ENCODE data around the gene PPP1R9B.

PPP1R9B gene

GRCh38 chr17:50098583-50098982, 51.9 kb downstream of the PPP1R9B start:
- Mint-ChIP-seq H3K4me1 (ENCODE audit: low read depth) (peaks cover 30% of the 10 kb centered on the region), H3K36me3 (no peaks in the 10 kb centered on the region)

GRCh38 chr17:50097926-50098325, 52.6 kb downstream of the PPP1R9B start:
- Mint-ChIP-seq H3K4me1 (ENCODE audit: low read depth) (peaks cover 32% of the 10 kb centered on the region), H3K27ac (no peak overlapping the region), H3K9me3 (ENCODE audit: low read depth) (no peaks in the 10 kb centered on the region), H3K4me3 (no peak overlapping the region), H3K36me3 (no peaks in the 10 kb centered on the region), H3K27me3 (no peaks in the 10 kb centered on the region)

More at GRCh38 chr17:50098583-50098982, 51.9 kb downstream of the PPP1R9B start:
- Mint-ChIP-seq H3K27ac (no peak overlapping the region), H3K9me3 (ENCODE audit: low read depth) (no peaks in the 10 kb centered on the region), H3K27me3 (no peaks in the 10 kb centered on the region), H3K4me3 (no peak overlapping the region)

DNA sequence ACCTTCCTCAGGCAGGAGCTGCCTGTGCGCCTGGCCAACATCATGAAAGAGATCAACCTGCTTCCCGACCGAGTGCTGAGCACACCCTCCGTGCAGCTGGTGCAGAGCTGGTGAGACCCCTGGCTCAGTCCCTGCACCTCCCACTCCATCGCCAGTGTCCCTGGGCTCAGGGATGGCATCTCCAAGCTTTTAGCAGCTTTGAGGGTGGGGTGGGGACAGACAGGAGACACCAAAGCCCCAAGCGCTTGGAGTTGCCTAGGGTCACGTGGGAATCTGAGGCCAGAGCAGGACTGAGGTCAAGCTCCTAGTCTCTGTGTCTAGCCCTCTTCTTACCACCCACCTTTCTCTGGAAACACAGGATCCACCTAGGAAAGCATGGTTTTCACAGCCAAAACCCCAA, 53.0 kb downstream of the PPP1R9B start:
- Mint-ChIP-seq H3K4me3 (peak overlapping the region; percentile 23), H3K27me3 (no peaks in the 10 kb centered on the region), H3K4me1 (ENCODE audit: low read depth) (peaks cover 32% of the 10 kb centered on the region), H3K9me3 (ENCODE audit: low read depth) (no peaks in the 10 kb centered on the region), H3K36me3 (no peaks in the 10 kb centered on the region), H3K27ac (no peak overlapping the region)

- Mint-ChIP-seq H3K27ac (no peak overlapping the region), H3K9me3 (ENCODE audit: low read depth) (no peaks in the 10 kb centered on the region), H3K4me3 (no peak overlapping the region), H3K27me3 (no peaks in the 10 kb centered on the region), H3K4me1 (ENCODE audit: low read depth) (peaks cover 32% of the 10 kb centered on the region), H3K36me3 (no peaks in the 10 kb centered on the region)
Observed at GRCh38 chr17:50096758-50097157, 53.7 kb downstream of the PPP1R9B start.

DNA sequence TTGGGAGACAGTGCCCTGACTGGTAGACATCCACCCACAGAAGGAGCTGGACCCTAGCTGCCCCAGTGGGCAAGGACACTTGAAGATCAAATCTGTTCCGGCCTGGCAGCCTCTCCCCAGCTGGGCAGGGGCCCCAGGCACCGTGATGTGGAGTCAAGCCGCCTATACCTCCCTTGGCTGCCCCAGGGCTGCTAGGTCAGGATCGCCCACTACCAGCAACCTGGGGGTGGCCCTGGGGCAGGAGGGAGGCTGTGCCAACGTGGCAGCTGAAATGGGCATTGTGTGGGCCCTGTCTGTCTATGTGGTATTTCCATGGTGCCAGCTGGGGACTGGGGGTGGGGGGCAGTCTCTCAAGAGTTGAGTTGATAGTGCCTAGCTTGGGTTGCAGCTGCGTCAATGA, 54.4 kb downstream of the PPP1R9B start:
- Mint-ChIP-seq H3K27me3 (no peaks in the 10 kb centered on the region), H3K27ac (peak overlapping the region; percentile 79), H3K4me3 (peak overlapping the region; percentile 97), H3K9me3 (ENCODE audit: low read depth) (no peaks in the 10 kb centered on the region), H3K36me3 (no peaks in the 10 kb centered on the region), H3K4me1 (ENCODE audit: low read depth) (peaks cover 32% of the 10 kb centered on the region)

- Mint-ChIP-seq H3K27ac (peak overlapping the region; percentile 79), H3K27me3 (no peaks in the 10 kb centered on the region), H3K36me3 (no peaks in the 10 kb centered on the region), H3K4me1 (ENCODE audit: low read depth) (peaks cover 32% of the 10 kb centered on the region), H3K9me3 (ENCODE audit: low read depth) (no peaks in the 10 kb centered on the region), H3K4me3 (peak overlapping the region; percentile 97)
Observed at GRCh38 chr17:50095626-50096037, 54.8 kb downstream of the PPP1R9B start.

- peak within 1 kb of the TSS; percentile 97 for H3K4me3 Mint-ChIP-seq
- no peaks in the 10 kb centered on the region for H3K36me3 Mint-ChIP-seq
- peaks cover 32% of the 10 kb centered on the region for H3K4me1 Mint-ChIP-seq (ENCODE audit: low read depth)
- peak within 1 kb of the TSS; percentile 79 for H3K27ac Mint-ChIP-seq
- no peaks in the 10 kb centered on the region for H3K27me3 Mint-ChIP-seq
- no peaks in the 10 kb centered on the region for H3K9me3 Mint-ChIP-seq (ENCODE audit: low read depth)
Observed at GRCh38 chr17:50094753-50095619, 55.5 kb downstream of the PPP1R9B start, which contains the start of gene PDK2. PDK2 (plus strand) TSS chr17:50095351; CDS start chr17:50095436, 85 bp downstream.

DNA sequence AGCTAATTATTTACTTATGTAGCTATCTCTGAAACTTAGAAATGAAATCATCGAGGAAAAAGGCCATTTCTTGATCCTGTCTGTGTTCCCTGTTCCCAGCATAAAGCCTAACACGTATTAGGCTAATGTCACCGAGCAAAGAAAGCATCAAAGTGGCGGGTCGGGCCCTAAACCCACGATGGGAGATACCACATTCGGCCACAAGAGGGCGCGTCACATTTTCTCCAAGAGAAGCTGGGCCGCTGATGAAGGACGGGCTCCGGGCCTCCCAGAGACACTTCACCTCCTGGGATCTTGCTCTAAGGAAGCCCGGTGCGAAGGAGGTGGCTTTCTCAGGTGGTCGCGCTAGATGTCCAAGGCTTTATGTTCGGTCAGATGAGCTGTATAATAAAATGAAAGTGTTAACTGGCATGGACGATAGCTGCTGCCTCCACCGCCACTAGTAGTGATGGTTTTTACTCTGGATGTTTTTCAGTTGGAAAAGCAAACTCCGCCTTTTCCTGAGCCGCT, 56.2 kb downstream of the PPP1R9B start:
- peaks cover 32% of the 10 kb centered on the region for H3K4me1 Mint-ChIP-seq (ENCODE audit: low read depth)
- no peaks in the 10 kb centered on the region for H3K9me3 Mint-ChIP-seq (ENCODE audit: low read depth)

DNA sequence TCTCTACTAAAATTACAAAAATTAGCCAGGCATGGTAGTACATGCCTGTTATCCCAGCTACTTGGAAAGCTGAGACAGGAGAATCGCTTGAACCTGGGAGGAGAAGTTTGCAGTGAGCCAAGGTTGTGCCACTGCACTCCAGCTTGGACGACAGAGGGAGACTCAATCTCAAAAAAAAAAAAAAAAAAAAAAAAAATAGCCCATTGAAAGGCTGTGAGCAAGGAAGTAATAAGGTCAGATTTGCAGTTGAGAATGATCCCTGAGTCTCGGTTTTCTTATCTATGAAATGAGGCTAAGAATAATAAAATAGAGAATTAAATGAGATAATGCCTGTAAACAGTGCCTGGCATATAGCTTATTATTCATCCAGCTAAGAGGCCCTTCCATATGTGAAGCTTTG, 56.7 kb downstream of the PPP1R9B start:
- Mint-ChIP-seq H3K27me3 (no peaks in the 10 kb centered on the region), H3K27ac (no peak overlapping the region), H3K9me3 (ENCODE audit: low read depth) (no peaks in the 10 kb centered on the region), H3K36me3 (no peaks in the 10 kb centered on the region), H3K4me3 (peak overlapping the region; percentile 97), H3K4me1 (ENCODE audit: low read depth) (peaks cover 32% of the 10 kb centered on the region)

More for the DNA sequence above, 56.2 kb downstream of the PPP1R9B start:
- Mint-ChIP-seq H3K4me3 (peak overlapping the region; percentile 97), H3K36me3 (no peaks in the 10 kb centered on the region), H3K27ac (peak overlapping the region; percentile 79), H3K27me3 (no peaks in the 10 kb centered on the region)

DNA sequence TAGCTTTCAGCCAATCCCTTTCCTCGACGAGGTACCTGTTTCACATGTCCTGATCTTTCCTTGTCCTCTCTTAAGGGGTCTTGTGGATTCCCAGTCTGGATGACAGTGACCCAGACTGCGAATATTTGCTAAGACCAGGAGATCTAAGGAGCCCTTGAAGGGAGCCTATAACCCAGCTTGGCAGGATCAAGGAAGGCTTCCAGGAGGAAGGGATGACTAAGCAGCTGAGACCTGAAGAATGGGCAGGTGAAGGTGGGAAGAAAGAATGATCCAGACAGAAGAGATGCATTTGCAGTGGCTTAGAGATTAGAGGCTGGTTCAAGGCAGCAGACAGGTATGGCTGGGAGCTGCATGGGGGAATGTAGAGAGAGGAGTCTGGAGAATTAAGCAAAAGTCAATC, 57.2 kb downstream of the PPP1R9B start:
- peaks cover 31% of the 10 kb centered on the region for H3K4me1 Mint-ChIP-seq (ENCODE audit: low read depth)
- H3K4me3 Mint-ChIP-seq, result no peak overlapping the region
- H3K36me3 Mint-ChIP-seq, result no peaks in the 10 kb centered on the region
- peak overlapping the region; percentile 34 for H3K27ac Mint-ChIP-seq
- H3K9me3 Mint-ChIP-seq (ENCODE audit: low read depth), result no peaks in the 10 kb centered on the region
- no peaks in the 10 kb centered on the region for H3K27me3 Mint-ChIP-seq

- H3K36me3 Mint-ChIP-seq, result no peaks in the 10 kb centered on the region
- no peak overlapping the region for H3K4me3 Mint-ChIP-seq
- H3K4me1 Mint-ChIP-seq (ENCODE audit: low read depth), result peaks cover 27% of the 10 kb centered on the region
- no peak overlapping the region for H3K27ac Mint-ChIP-seq
- no peaks in the 10 kb centered on the region for H3K27me3 Mint-ChIP-seq
- H3K9me3 Mint-ChIP-seq (ENCODE audit: low read depth), result no peaks in the 10 kb centered on the region
Observed at GRCh38 chr17:50091918-50092285, 58.6 kb downstream of the PPP1R9B start.

DNA sequence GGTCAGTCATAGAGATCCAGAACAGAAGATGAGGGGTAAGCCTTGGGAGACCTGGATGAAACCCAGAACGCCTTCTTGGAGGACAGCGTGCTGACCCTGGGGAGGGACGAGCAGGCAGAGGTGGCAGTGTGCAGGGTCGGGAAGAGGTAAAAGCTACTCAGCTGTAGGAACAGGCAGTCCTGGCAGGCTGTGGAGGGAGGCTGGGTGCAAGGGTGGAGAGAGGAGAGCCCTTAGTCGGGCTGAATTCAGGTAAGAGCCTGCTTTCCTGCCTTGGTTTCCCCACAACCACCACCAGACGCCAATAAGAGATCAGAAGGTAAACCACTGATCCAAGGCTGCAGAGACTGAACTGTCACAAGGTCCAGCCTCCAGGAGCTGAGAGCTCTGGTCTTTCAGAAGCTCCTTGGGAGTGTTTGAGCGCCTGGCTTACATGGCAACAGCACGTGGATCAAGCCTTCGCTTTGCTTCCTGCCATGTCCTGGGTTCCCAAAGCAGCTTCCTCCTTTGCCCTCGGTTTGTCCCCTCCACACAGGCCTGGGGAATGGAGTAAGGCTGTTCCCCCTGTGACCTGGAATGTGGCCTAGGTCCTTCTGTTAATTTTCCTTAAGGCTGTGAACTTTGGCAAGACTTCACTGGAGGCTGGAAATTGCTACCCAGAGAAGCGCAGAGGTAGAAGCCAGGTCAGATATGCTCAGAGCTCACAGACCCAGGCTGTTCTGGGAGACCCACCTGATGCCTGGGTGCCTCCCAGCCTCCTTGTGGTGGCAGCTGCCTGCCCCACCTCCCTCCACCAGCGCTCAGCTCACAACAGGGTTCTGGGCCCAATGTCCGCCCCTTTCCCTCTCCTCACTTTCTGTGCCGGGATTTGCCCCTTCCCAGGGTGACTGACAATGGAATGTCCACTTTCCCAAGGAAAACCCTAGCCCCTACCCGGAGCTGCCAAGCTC, 59.2 kb downstream of the PPP1R9B start:
- Mint-ChIP-seq H3K9me3 (ENCODE audit: low read depth) (no peaks in the 10 kb centered on the region), H3K4me3 (no peak overlapping the region), H3K36me3 (no peaks in the 10 kb centered on the region), H3K4me1 (ENCODE audit: low read depth) (peaks cover 21% of the 10 kb centered on the region), H3K27me3 (no peaks in the 10 kb centered on the region), H3K27ac (no peak overlapping the region)

- peaks cover 10% of the 10 kb centered on the region for H3K4me1 Mint-ChIP-seq (ENCODE audit: low read depth)
- no peak overlapping the region for H3K4me3 Mint-ChIP-seq
- no peaks in the 10 kb centered on the region for H3K27me3 Mint-ChIP-seq
- H3K36me3 Mint-ChIP-seq, result no peaks in the 10 kb centered on the region
- no peaks in the 10 kb centered on the region for H3K9me3 Mint-ChIP-seq (ENCODE audit: low read depth)
- no peak overlapping the region for H3K27ac Mint-ChIP-seq
Observed at GRCh38 chr17:50090071-50090470, 60.4 kb downstream of the PPP1R9B start.

DNA sequence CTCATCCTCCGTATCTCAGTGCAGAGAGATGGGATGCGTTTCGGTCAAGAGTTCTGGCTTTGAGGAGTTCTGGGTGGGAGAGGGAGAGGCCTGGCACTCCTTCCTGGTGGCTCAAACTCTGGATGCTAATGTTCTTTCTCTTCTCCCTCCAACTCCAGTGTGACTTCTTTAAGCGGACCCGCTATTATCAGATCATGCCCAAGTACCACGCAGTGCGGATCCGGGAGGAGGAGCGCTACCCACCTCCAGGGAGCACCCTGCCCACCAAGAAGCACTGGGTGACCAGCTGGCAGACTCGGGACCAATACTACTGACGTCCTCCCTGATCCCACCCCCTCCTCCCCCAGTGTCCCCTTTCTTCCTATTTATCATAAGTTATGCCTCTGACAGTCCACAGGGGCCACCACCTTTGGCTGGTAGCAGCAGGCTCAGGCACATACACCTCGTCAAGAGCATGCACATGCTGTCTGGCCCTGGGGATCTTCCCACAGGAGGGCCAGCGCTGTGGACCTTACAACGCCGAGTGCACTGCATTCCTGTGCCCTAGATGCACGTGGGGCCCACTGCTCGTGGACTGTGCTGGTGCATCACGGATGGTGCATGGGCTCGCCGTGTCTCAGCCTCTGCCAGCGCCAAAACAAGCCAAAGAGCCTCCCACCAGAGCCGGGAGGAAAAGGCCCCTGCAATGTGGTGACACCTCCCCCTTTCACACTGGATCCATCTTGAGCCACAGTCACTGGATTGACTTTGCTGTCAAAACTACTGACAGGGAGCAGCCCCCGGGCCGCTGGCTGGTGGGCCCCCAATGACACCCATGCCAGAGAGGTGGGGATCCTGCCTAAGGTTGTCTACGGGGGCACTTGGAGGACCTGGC, 61.3 kb downstream of the PPP1R9B start:
- H3K27ac Mint-ChIP-seq, result no peak overlapping the region
- peaks cover 6% of the 10 kb centered on the region for H3K4me1 Mint-ChIP-seq (ENCODE audit: low read depth)
- no peaks in the 10 kb centered on the region for H3K36me3 Mint-ChIP-seq
- no peak overlapping the region for H3K4me3 Mint-ChIP-seq
- H3K9me3 Mint-ChIP-seq (ENCODE audit: low read depth), result no peaks in the 10 kb centered on the region
- no peaks in the 10 kb centered on the region for H3K27me3 Mint-ChIP-seq

Data from activated naive CD8-positive, alpha-beta T cell (primary cell).